CD8-positive, alpha-beta memory T cell (primary cell): ENCODE results near the gene OLFM2. TPM values are rescaled to one million over a fixed set of nuclear protein-coding genes. Genes with fewer than 3 reads are reported as not detected.
"Not testable (repeated sequence)": the region's sequence is repeated elsewhere in the genome, so short reads cannot be mapped to it uniquely, and the experiment has no call there.

Source experiments
- CTCF ChIA-PET: fragments of 350-600 bp; sonication (Branson Sonifier 250); formaldehyde crosslinking; loops from one replicate; lab custom pipeline; 2021; ENCODE audit warnings: antibody characterized with exemption; lab: Charles Lee
- POLR2A ChIA-PET: fragments of 350-600 bp; sonication (Branson Sonifier 250); formaldehyde crosslinking; loops from one replicate; lab custom pipeline; 2021; ENCODE audit warnings: antibody characterized with exemption; lab: Charles Lee
- DNase-seq, 5 donors: peaks; one replicate each; pipeline versions ENCODE4 v3.0.0 to v3.0.0-alpha.2; 2020 to 2022; ENCODE audit warnings: mixed read lengths in 1 of 5
- H3K27ac ChIP-seq: one replicate; pipeline ENCODE4 v1.7.0; 2013; ENCODE audit warnings: low read depth, mild to moderate bottlenecking, low read length, moderate library complexity
- H3K27me3 ChIP-seq: 2 replicates; pipeline ENCODE4 v1.7.0; 2013; ENCODE audit warnings: low read length, mild to moderate bottlenecking; ENCODE audit not compliant: insufficient read depth, poor library complexity, severe bottlenecking
- H3K36me3 ChIP-seq: 2 replicates; pipeline ENCODE4 v1.7.0; 2013; ENCODE audit warnings: mild to moderate bottlenecking, low read length, moderate library complexity; ENCODE audit not compliant: insufficient read depth
- H3K4me1 ChIP-seq: 2 replicates; pipeline ENCODE4 v1.7.0; 2013; ENCODE audit warnings: mild to moderate bottlenecking, low read length, moderate library complexity; ENCODE audit not compliant: insufficient read depth
- H3K4me3 ChIP-seq: 2 replicates; pipeline ENCODE4 v1.7.0; 2013; ENCODE audit warnings: mild to moderate bottlenecking, low read length
- H3K9me3 ChIP-seq: 2 replicates; pipeline ENCODE4 v1.7.0; 2013; ENCODE audit warnings: mild to moderate bottlenecking, low read length
- H3K27ac Mint-ChIP-seq, 8 donors: one replicate each; pipeline ENCODE4 v1.8.0; 2020 to 2021; ENCODE audit warnings: mixed read lengths in 8 of 8, mild to moderate bottlenecking in 6 of 8, inconsistent platforms in 3 of 8, moderate library complexity in 3 of 8
- H3K27me3 Mint-ChIP-seq, 2 donors: one replicate each; pipeline ENCODE4 v1.8.0; 2020 to 2021; ENCODE audit warnings: mixed read lengths in 2 of 2, mild to moderate bottlenecking in 1 of 2, moderate library complexity in 1 of 2
- H3K36me3 Mint-ChIP-seq, 3 donors: one replicate each; pipeline ENCODE4 v1.8.0; 2020 to 2021; ENCODE audit warnings: mixed read lengths in 3 of 3, inconsistent platforms in 1 of 3, mild to moderate bottlenecking in 1 of 3
- H3K4me1 Mint-ChIP-seq, 3 donors: one replicate each; pipeline ENCODE4 v1.8.0; 2020 to 2021; ENCODE audit warnings: mixed read lengths in 3 of 3, inconsistent platforms in 1 of 3, mild to moderate bottlenecking in 1 of 3
- H3K4me3 Mint-ChIP-seq, 7 donors: one replicate each; pipeline ENCODE4 v1.8.0; 2020 to 2021; ENCODE audit warnings: mixed read lengths in 7 of 7, mild to moderate bottlenecking in 6 of 7, moderate library complexity in 4 of 7, inconsistent platforms in 2 of 7
- H3K9me3 Mint-ChIP-seq, 5 donors: one replicate each; pipeline ENCODE4 v1.8.0; 2020 to 2022; ENCODE audit warnings: mixed read lengths in 5 of 5, mild to moderate bottlenecking in 3 of 5, moderate library complexity in 2 of 5, inconsistent platforms in 1 of 5
- polyA plus RNA-seq: library from polyadenylated mRNA; unstranded; fragments of 300-500 nt; fragmentation: Illumina TruSeq; gene quantifications from one replicate; pipeline ENCODE4 v1.2.3, GENCODE V29; 2021
- total RNA-seq, 2 experiments: library from RNA; stranded (reverse); gene quantifications; one replicate each; pipeline ENCODE4 v1.2.3, GENCODE V29; 2021

OLFM2 gene
- total and polyA plus RNA-seq, 3 experiments from 2014 or later: 0.40 to 4.6 (median 0.90) TPM

GRCh38 chr19:9828551-9829063, 107.7 kb downstream of the OLFM2 start:
- H3K36me3 ChIP-seq: peaks cover 11% of the 10 kb centered on the region
- POLR2A ChIA-PET: interaction anchor here (0.7 to 0.9 kb wide), 2 partner anchors 10 kb away, joined by 3 to 4 read pairs; partner anchors contain the start of gene FBXL12
- peak overlapping the region; percentile 80 for H3K27ac ChIP-seq
- no peaks in the 10 kb centered on the region for H3K27me3 ChIP-seq
- no peaks in the 10 kb centered on the region for H3K9me3 Mint-ChIP-seq
- DNase-seq: no peak
- no peaks in the 10 kb centered on the region for H3K9me3 ChIP-seq
- no peaks in the 10 kb centered on the region for H3K27me3 Mint-ChIP-seq
- H3K4me3 Mint-ChIP-seq: peak overlapping the region; percentile 93 to 100 (median 99)
- H3K4me1 Mint-ChIP-seq: peaks cover 25 to 40% (median 38%) of the 10 kb centered on the region in 3 donors
- H3K27ac Mint-ChIP-seq: peak overlapping the region; percentile 59 to 100 (median 94)
- peaks cover 20% of the 10 kb centered on the region for H3K4me1 ChIP-seq
- H3K36me3 Mint-ChIP-seq: peaks cover 0 to 32% (median 2%) of the 10 kb centered on the region in 3 donors
- H3K4me3 ChIP-seq: peak overlapping the region; percentile 95
- CTCF ChIA-PET: interaction anchor here (1.2 kb wide), 1 partner anchor 30 kb away, joined by 4 read pairs; no protein-coding TSS in a partner anchor

GRCh38 chr19:9827289-9828238, 108.8 kb downstream of the OLFM2 start, which contains the start of gene UBL5:
Gene UBL5 (plus strand): TSS chr19:9827918. CDS start chr19:9828338, 420 bp downstream.
- Histone ChIP-seq H3K9me3 (no peaks in the 10 kb centered on the region), H3K27ac (peak within 1 kb of the TSS; percentile 80), H3K27me3 (no peaks in the 10 kb centered on the region), H3K4me3 (peak within 1 kb of the TSS; percentile 95), H3K4me1 (peaks cover 20% of the 10 kb centered on the region), H3K36me3 (peaks cover 11% of the 10 kb centered on the region)
- H3K4me1 Mint-ChIP-seq: peaks cover 25 to 40% (median 38%) of the 10 kb centered on the region in 3 donors
- H3K27me3 Mint-ChIP-seq: no peaks in the 10 kb centered on the region
- H3K4me3 Mint-ChIP-seq: peak within 1 kb of the TSS; percentile 93 to 100 (median 99)
- ChIA-PET CTCF (interaction anchor here (1.2 to 1.4 kb wide), 2 partner anchors 31 to 59 kb away, joined by 4 read pairs; partner anchors contain the start of gene ZNF846), POLR2A (interaction anchor here (0.7 to 1.0 kb wide), 5 partner anchors 7 to 183 kb away, joined by 3 to 4 read pairs (median 3); partner anchors contain the start of genes FBXL12 and PIN1)
- H3K27ac Mint-ChIP-seq: peak within 1 kb of the TSS; percentile 59 to 100 (median 98)
- no peaks in the 10 kb centered on the region for H3K9me3 Mint-ChIP-seq
- H3K36me3 Mint-ChIP-seq: peaks cover 0 to 34% (median 2%) of the 10 kb centered on the region in 3 donors
- DNase-seq: peak; percentile 84 to 93 (median 88)

- H3K27ac Mint-ChIP-seq: peak overlapping the region in 1 of 8 donors; percentile 50
- Histone ChIP-seq H3K4me3 (no peak overlapping the region), H3K36me3 (no peaks in the 10 kb centered on the region), H3K27ac (no peak overlapping the region), H3K9me3 (no peaks in the 10 kb centered on the region), H3K4me1 (peaks cover 25% of the 10 kb centered on the region), H3K27me3 (no peaks in the 10 kb centered on the region)
- peaks cover 0 to 23% (median under 1%) of the 10 kb centered on the region in 3 donors for H3K36me3 Mint-ChIP-seq
- no peak for DNase-seq
- POLR2A ChIA-PET: no interaction called here
- H3K9me3 Mint-ChIP-seq: no peaks in the 10 kb centered on the region
- H3K4me1 Mint-ChIP-seq: peaks cover 25 to 43% (median 38%) of the 10 kb centered on the region in 3 donors
- CTCF ChIA-PET: no interaction called here
- no peaks in the 10 kb centered on the region for H3K27me3 Mint-ChIP-seq
- peak overlapping the region in 2 of 7 donors; percentile 23 to 55 for H3K4me3 Mint-ChIP-seq
These were observed 112.5 kb downstream of the OLFM2 start for GRCh38 chr19:9823816-9824215.

- H3K4me1 Mint-ChIP-seq: peaks cover 23 to 42% (median 31%) of the 10 kb centered on the region in 3 donors
- H3K27me3 ChIP-seq, POLR2A ChIA-PET, DNase-seq, CTCF ChIA-PET, H3K27me3 Mint-ChIP-seq, H3K9me3 Mint-ChIP-seq, H3K9me3 ChIP-seq, H3K36me3 ChIP-seq: not testable (repeated sequence)
- peak overlapping the region; percentile 84 to 96 (median 89) for H3K4me3 Mint-ChIP-seq
- Histone ChIP-seq H3K4me1 (peaks cover 24% of the 10 kb centered on the region), H3K4me3 (peak overlapping the region; percentile 39), H3K27ac (peak overlapping the region; percentile 59)
- H3K36me3 Mint-ChIP-seq: peaks cover 6 to 27% (median 6%) of the 10 kb centered on the region in 3 donors
- H3K27ac Mint-ChIP-seq: peak overlapping the region in 6 of 8 donors; percentile 78 to 97 (median 94)
These were observed 116.3 kb downstream of the OLFM2 start for GRCh38 chr19:9820034-9820433.

GRCh38 chr19:9819596-9819909, 116.8 kb downstream of the OLFM2 start:
- H3K27ac Mint-ChIP-seq: peak overlapping the region in 7 of 8 donors; percentile 78 to 97 (median 95)
- ChIA-PET CTCF (interaction anchor here (1.4 to 1.6 kb wide), 2 partner anchors 24 to 27 kb away, joined by 4 to 5 read pairs; no protein-coding TSS in a partner anchor), POLR2A (interaction anchor here (0.6 to 1.3 kb wide), 6 partner anchors 9 to 496 kb away, joined by 3 to 10 read pairs (median 3); partner anchors contain the start of genes PIN1 and ZNF559)
- H3K4me1 Mint-ChIP-seq: peaks cover 27 to 47% (median 36%) of the 10 kb centered on the region in 3 donors
- Histone ChIP-seq H3K27ac (peak overlapping the region; percentile 59), H3K27me3 (no peaks in the 10 kb centered on the region), H3K9me3 (no peaks in the 10 kb centered on the region), H3K4me1 (peaks cover 24% of the 10 kb centered on the region), H3K36me3 (no peaks in the 10 kb centered on the region), H3K4me3 (peak overlapping the region; percentile 39)
- H3K36me3 Mint-ChIP-seq: peaks cover 6 to 32% (median 8%) of the 10 kb centered on the region in 3 donors
- H3K27me3 Mint-ChIP-seq: no peaks in the 10 kb centered on the region
- peak overlapping the region; percentile 84 to 96 (median 89) for H3K4me3 Mint-ChIP-seq
- no peak for DNase-seq
- H3K9me3 Mint-ChIP-seq: peaks cover 0 to 4% (median 0%) of the 10 kb centered on the region in 5 donors

- no peaks in the 10 kb centered on the region for H3K27me3 ChIP-seq
- ChIA-PET POLR2A (interaction anchor here (0.6 to 1.3 kb wide), 8 partner anchors 9 to 495 kb away, joined by 3 to 10 read pairs (median 3); partner anchors contain the start of genes PIN1 and ZNF559), CTCF (interaction anchor here (0.6 to 1.6 kb wide), 3 partner anchors 20 to 26 kb away, joined by 3 to 5 read pairs (median 4); no protein-coding TSS in a partner anchor)
- peaks cover 0 to 4% (median 0%) of the 10 kb centered on the region in 5 donors for H3K9me3 Mint-ChIP-seq
- H3K36me3 Mint-ChIP-seq: peaks cover 6 to 33% (median 8%) of the 10 kb centered on the region in 3 donors
- H3K9me3 ChIP-seq: no peaks in the 10 kb centered on the region
- no peaks in the 10 kb centered on the region for H3K27me3 Mint-ChIP-seq
- peaks cover 28 to 48% (median 36%) of the 10 kb centered on the region in 3 donors for H3K4me1 Mint-ChIP-seq
- DNase-seq: peak; percentile 100
- peak within 1 kb of the TSS; percentile 84 to 96 (median 89) for H3K4me3 Mint-ChIP-seq
- H3K36me3 ChIP-seq: no peaks in the 10 kb centered on the region
- H3K4me1 ChIP-seq: peaks cover 24% of the 10 kb centered on the region
- peak within 1 kb of the TSS; percentile 78 to 97 (median 96) for H3K27ac Mint-ChIP-seq
- peak within 1 kb of the TSS; percentile 98 for H3K27ac ChIP-seq
- peak within 1 kb of the TSS; percentile 95 for H3K4me3 ChIP-seq
These were observed 117.3 kb downstream of the OLFM2 start, which contains the start of gene FBXL12 for GRCh38 chr19:9818734-9819595. Gene FBXL12 (minus strand): TSS chr19:9819079. CDS start chr19:9818813, 266 bp downstream.
